GM19351 (cell line): ENCODE data around the gene AIM2.

Experiments used
- ATAC-seq: cut with Tn5 transposase; IDR thresholded peaks from one replicate; pipeline ENCODE4 v1.9.1; 2021; ENCODE audit warnings: mild to moderate bottlenecking, moderate library complexity; ENCODE audit not compliant: unreplicated experiment

AIM2 gene

GRCh38 chr1:159025043-159025442 is 51.5 kb downstream of the AIM2 start:
- ATAC-seq: no peak

- ATAC-seq: no peak
Measured at GRCh38 chr1:159023723-159024122, 52.8 kb downstream of the AIM2 start.

- peak; percentile 95 for ATAC-seq
Measured at GRCh38 chr1:159015440-159015909, 61.1 kb downstream of the AIM2 start.

- ATAC-seq: no peak
Measured at GRCh38 chr1:159014851-159015250, 61.7 kb downstream of the AIM2 start.

- no peak for ATAC-seq
Measured at GRCh38 chr1:159014003-159014571, 62.5 kb downstream of the AIM2 start.

- ATAC-seq: peak; percentile 32
Measured at GRCh38 chr1:159012495-159012894, 64.1 kb downstream of the AIM2 start.
